ENCODE results near the gene ISYNA1. TPM values are rescaled to one million over a fixed set of nuclear protein-coding genes. Genes with fewer than 3 reads are reported as not detected.

Gene ISYNA1
- total and polyA plus RNA-seq, 2 of the 8 experiments (the other 6 are each of a cell fraction or from before 2014, with no cell fraction given), result 207 to 264 TPM

- no peak for TF ChIP-seq JUND (IDR thresholded peaks at IDR 0.05; ENCODE audit: low read length)
- no peak for TF ChIP-seq ASH2L (IDR thresholded peaks at IDR 0.05; ENCODE audit: low read length)
- no peak for TF ChIP-seq KDM5A (IDR thresholded peaks at IDR 0.05; ENCODE audit: low read length)
- TF ChIP-seq ATF2 (IDR thresholded peaks at IDR 0.05; ENCODE audit: low read length), result no peak
- no peak for TF ChIP-seq CTBP2 (IDR thresholded peaks at IDR 0.05; ENCODE audit: borderline replicate concordance, insufficient read depth, insufficient read length, low read length)
- no peak for TF ChIP-seq BACH1 (IDR thresholded peaks at IDR 0.05; ENCODE audit: low read length)
- no peak for TF ChIP-seq CEBPB (IDR thresholded peaks at IDR 0.05; ENCODE audit: low read depth, low read length)
- no peak for TF ChIP-seq SIRT6 (IDR thresholded peaks at IDR 0.05; ENCODE audit: low read length)
- no peak for TF ChIP-seq SIN3A (conservative IDR thresholded peaks at IDR 0.05 in 1 of 2, IDR thresholded peaks at IDR 0.05 in 1 of 2; ENCODE audit: low read depth in 1 of 2, low read length in 2 of 2)
- no peak for TF ChIP-seq CBX5 (IDR thresholded peaks at IDR 0.05; ENCODE audit: low read depth, low read length)
- no peak for TF ChIP-seq CHD7 (IDR thresholded peaks at IDR 0.05; ENCODE audit: insufficient replicate concordance, low read length)
Observed at GRCh38 chr19:18408053-18408476, 29.9 kb downstream of the ISYNA1 start (continued).
